NB4 (cell line): ENCODE measurements around the gene MIS18BP1.

ENCODE experiments used
- DNase-seq: peaks from one replicate; pipeline ENCODE4 v3.0.0; 2010; ENCODE audit warnings: low read depth
- H3K4me3 ChIP-seq: one replicate; pipeline ENCODE4 v1.5.1; 2011; ENCODE audit warnings: mild to moderate bottlenecking, low read depth, low read length, moderate library complexity
- CTCF ChIP-seq: IDR thresholded peaks from one replicate; pipeline ENCODE4 v1.5.1; 2012; ENCODE audit warnings: low read depth, low read length
- MAX ChIP-seq: IDR thresholded peaks from 2 replicates; pipeline ENCODE4 v1.6.1; 2011; ENCODE audit warnings: low read depth, low read length
- MYC ChIP-seq: IDR thresholded peaks from 2 replicates; pipeline ENCODE4 v1.6.1; 2011; ENCODE audit warnings: low read depth, low read length
- POLR2A ChIP-seq: IDR thresholded peaks from 2 replicates; pipeline ENCODE4 v1.6.1; 2011; ENCODE audit warnings: mild to moderate bottlenecking; ENCODE audit not compliant: insufficient read length; ENCODE audit errors: extremely low read depth

The MIS18BP1 gene

GRCh38 chr14:45271858-45272537 lies 19.0 kb upstream of the MIS18BP1 start:
- no peak overlapping the region for H3K4me3 ChIP-seq
- TF ChIP-seq MAX (no peak), POLR2A (no peak), MYC (no peak), CTCF (no peak)
- DNase-seq: no peak

GRCh38 chr14:45270031-45270430 lies 17.0 kb upstream of the MIS18BP1 start:
- H3K4me3 ChIP-seq: no peak overlapping the region
- TF ChIP-seq POLR2A (no peak), MYC (no peak), MAX (no peak), CTCF (no peak)
- no peak for DNase-seq

GRCh38 chr14:45267071-45267470 lies 14.1 kb upstream of the MIS18BP1 start:
- no peak for TF ChIP-seq CTCF
- no peak for TF ChIP-seq POLR2A
- TF ChIP-seq MAX: no peak
- TF ChIP-seq MYC: no peak
- DNase-seq: no peak
- no peak overlapping the region for H3K4me3 ChIP-seq

GRCh38 chr14:45262637-45263036 lies 9.6 kb upstream of the MIS18BP1 start:
- no peak overlapping the region for H3K4me3 ChIP-seq
- no peak for DNase-seq
- TF ChIP-seq CTCF: no peak
- no peak for TF ChIP-seq MYC

- TF ChIP-seq MAX (no peak), CTCF (no peak), MYC (no peak), POLR2A (no peak)
- no peak for DNase-seq
- H3K4me3 ChIP-seq: no peak overlapping the region
Measured at GRCh38 chr14:45261209-45261608, 8.2 kb upstream of the MIS18BP1 start.

GRCh38 chr14:45258805-45259204 lies 5.8 kb upstream of the MIS18BP1 start:
- TF ChIP-seq POLR2A (no peak), CTCF (no peak), MAX (no peak), MYC (no peak)
- DNase-seq: no peak

More at GRCh38 chr14:45258805-45259204, 5.8 kb upstream of the MIS18BP1 start:
- H3K4me3 ChIP-seq: no peak overlapping the region
